Endothelial cell of umbilical vein (primary cell): Measurements from ENCODE around the gene ZNF341.

Experiments
- CTCF ChIP-seq, 2 donors: IDR thresholded peaks; 1 replicate in 1 of 2; 2 replicates in 1 of 2; pipeline ENCODE4 v1.5.1; 2011; ENCODE audit warnings: low read length in 2 of 2, mild to moderate bottlenecking in 2 of 2, moderate library complexity in 2 of 2, control low read depth in 1 of 2, inconsistent platforms in 1 of 2, low read depth in 1 of 2; ENCODE audit not compliant: insufficient read depth in 1 of 2; ENCODE audit errors: extremely low read depth in 1 of 2
- POLR2A ChIP-seq: IDR thresholded peaks from 2 replicates; pipeline ENCODE4 v1.6.1; 2012; ENCODE audit warnings: low read depth, mild to moderate bottlenecking, control low read depth, low read length

GRCh38 chr20:33719989-33720709 is 11.6 kb upstream of the ZNF341 start, which contains the start of gene PXMP4:
- TF ChIP-seq POLR2A (peak; percentile 56), CTCF (IDR thresholded peaks at IDR 0.05; ENCODE audit: extremely low read depth in 1 of 2, insufficient read depth in 1 of 2, low read depth in 1 of 2, low read length in 2 of 2) (no peak)
